Stimulated activated CD8-positive, alpha-beta memory T cell treated with anti-CD3 and anti-CD28 coated beads, Interleukin-15, amount 100 ng/mL, for 24 hours (primary cell): ENCODE data around the gene RYR2.
"Not testable (repeated sequence)": the region's sequence is repeated elsewhere in the genome, so short reads cannot be mapped to it uniquely, and the experiment has no call there.

ENCODE experiments used
- DNase-seq: peaks from one replicate; pipeline ENCODE4 v3.0.0-alpha.2; 2020; ENCODE audit warnings: low read depth

The RYR2 gene

DNA sequence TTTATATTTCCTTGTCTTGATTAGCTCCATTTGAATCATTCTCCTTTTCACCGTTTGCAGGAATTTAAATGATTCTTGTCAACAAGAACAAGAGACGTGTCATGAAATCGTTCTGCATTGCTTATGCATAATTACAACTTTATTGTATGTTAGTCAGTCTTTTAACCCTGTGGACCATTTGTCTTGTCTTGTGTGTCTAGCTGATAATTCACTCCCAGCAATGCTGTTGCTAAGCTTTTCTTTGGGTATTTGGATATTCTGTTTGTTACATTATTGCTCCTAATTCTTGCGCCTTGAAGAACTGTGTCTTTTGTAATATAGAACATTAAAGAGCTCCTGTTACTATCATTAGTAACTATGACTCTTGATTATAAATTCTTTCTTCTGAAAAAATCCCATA is 311.9 kb downstream of the RYR2 start:
- DNase-seq: no peak

DNA sequence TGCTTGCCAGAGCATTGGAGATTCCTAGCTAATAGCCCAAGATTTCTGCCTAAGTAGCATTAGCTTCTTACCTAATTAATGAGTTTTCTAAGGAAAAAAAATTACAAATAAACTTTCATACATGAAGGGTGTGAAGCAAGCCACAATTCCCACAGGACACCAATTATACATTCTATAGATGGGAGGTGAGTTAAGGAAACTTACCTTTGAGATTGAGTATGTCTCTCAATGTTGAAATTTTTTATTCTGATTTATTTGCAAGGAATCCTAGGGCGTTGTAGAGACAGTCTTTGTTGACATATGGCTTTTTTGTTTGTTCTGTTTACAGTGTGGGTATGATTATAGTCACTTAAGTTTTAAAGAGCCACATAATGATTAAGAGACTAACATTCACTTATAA is 313.0 kb downstream of the RYR2 start:
- DNase-seq: no peak

DNA sequence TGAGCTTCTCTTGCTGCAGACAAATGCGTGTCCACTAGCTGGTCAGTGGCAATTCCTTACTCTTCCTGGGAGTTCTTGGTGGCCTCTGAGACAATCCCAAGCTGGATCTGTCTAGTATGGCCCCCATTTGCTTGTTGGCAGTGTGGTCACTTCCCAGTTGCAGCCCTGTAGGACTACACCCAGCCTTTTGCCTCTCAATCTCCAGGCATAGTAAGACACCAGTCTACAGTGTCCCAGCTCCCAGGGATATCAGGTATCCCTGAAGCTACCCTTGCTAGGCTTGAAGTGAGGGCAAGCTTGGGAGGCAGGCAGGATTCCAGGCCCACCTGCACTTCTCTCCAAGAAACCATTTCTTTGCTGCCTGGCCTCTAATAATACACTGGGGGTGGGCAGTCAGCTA is 316.6 kb downstream of the RYR2 start:
- DNase-seq: no peak

DNA sequence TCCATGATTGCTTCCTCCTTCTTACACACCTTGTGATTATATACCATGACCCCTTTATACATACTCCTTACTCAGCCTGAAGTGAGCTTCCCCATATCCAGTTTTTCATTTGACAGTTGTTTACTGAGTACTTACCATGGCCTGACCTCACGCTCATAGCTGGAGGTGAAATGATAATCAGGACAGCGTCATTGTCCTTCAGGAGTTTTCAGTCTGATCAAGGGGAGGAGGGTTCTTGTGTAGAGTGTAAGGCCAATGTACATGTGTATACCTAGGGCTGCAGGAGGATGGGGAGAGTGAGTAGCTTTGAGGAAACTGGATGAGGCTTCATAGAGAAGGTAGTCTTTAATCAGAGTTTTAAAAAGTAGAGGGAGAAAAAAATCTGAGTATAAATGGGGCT is 325.8 kb downstream of the RYR2 start:
- no peak for DNase-seq

DNA sequence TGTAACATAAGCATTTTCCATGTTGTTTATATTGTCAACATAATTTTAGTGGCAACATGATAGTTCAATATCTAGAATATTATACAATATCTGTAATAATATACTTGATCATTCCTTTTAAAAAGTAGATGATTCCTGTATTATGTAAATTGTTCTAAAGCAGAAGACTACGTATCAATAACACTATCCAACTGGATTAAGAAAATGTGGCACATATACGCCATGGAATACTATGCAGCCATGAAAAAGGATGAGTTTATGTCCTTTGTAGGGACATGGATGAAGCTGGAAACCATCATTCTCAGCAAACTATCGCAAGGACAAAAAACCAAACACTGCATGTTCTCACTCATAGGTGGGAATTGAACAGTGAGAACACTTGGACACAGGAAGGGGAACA is 329.5 kb downstream of the RYR2 start:
- not testable (repeated sequence) for DNase-seq

DNA sequence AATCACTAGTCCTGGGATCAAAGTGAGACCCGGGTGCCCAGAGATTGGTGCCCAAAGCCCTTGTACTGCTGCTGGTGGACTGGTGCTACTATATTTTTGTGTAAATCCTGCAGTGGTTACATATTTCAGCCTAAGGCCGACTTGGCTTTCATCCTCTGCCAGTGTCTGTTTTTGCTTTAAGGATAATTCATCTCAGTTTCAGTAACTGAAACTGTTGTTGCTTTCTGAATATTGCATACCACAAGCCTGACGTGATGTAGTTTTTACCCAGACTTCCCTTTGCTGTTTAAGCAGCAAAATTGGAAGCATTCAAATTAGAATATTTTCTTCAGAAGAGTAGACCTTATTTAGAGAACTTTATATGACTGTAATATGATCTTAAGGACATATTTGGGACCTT is 341.8 kb downstream of the RYR2 start:
- no peak for DNase-seq

DNA sequence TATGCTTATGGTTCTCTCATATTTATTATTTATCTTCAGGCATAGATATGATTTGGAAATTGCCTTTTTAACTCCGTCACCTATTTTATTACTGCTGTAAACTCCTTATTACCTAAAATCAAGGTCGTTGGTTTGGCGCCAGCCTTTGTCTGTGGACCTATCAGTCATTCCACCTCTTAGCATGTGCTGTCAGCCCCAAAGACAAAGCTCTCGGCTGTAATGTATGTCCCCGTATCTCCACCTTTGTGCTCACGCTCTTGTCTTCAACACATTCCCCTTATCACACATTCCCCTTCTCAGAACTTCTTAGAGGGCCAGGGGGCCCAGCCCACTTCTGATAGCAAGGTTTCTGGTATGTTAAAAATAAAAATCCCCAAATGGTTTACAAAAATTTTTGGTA is 342.2 kb downstream of the RYR2 start:
- no peak for DNase-seq

DNA sequence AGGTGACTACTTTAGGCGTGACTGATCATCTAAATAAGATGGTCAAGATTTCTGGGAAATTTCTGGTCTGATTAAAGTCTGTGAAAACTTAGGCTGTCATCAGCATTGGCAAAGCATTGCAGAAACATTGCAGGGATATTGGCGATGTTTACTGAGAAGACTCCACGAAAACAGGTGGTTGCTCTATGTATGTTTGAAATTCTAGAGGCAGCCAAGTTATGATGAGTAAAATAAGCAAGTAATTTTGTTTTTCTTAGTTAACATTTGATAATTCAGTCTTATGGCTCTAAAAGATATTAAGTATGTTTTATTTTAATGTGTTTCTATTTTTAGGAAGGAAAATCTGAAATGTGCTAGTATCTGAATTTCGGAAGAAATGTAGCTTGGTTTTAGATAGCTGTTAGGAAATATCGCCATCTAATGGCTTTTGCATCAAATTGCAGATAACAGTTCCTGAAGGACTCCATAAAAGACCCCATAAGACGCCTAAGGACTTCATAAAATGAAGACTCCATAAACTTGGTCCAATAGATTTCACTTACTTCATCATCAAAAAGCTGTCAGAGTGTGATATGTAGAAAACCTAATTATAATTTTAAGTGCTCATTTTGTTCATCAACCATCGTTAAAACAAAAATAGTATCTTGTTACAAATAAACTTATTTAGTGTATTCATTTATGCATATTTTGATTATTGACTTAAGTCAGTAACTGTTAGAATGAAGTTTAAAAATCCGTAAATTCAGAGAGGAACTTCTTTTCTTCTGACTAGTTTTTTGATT is 344.6 kb downstream of the RYR2 start:
- no peak for DNase-seq

DNA sequence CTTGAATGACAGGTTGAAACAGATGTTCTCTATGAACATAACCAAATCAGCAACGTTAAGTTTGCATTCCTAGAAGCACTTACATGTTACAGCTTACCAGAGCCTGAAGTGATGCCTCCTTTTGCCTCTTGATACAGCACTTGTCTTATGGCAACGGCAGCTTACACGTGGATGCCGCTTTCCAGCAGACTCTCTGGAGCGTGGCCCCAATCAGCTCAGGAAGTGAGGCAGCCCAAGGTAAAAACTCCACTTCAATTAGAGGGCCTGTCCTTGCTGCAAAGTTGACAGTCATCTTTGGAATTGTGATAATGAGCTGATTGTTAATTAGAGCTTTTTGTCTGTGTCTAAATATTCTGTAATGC is 345.1 kb downstream of the RYR2 start:
- DNase-seq: no peak

DNA sequence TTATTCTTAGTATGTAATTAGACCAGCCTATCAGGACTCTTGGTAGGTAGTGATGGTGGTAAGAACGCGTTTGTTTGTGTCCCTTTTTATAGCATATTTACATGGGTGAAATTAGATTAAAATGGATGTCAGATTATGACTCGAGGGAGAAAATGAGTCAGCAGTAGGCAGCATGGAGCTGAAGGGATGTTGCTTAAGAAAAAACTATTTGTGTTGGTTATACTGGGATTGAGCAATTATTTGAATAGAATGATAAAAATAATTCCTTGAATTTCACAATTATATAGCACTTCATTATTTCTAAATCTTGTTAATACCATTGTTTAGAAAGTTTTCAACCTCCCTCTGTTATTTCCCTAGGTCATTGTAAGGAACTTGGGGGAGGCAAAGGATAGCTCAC is 348.8 kb downstream of the RYR2 start:
- no peak for DNase-seq

DNA sequence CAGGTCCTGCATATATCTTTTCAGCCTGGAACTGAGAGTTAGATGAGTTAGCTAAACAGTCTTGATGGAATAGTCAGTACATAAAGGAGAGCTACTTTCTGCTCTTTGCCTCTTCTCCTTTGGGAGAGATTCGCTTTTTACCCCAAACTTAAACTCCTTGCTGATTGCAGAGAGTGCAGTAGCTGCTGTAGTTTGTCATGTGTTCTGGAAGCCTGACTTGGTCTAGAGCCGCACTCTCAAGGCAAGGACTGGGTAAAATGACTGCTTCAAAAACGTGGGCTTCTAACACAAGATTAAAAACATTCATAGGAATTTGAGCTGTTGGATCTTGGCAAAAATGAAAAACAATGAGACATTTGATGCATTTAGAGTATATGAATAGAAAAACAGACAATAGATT is 351.6 kb downstream of the RYR2 start:
- no peak for DNase-seq

DNA sequence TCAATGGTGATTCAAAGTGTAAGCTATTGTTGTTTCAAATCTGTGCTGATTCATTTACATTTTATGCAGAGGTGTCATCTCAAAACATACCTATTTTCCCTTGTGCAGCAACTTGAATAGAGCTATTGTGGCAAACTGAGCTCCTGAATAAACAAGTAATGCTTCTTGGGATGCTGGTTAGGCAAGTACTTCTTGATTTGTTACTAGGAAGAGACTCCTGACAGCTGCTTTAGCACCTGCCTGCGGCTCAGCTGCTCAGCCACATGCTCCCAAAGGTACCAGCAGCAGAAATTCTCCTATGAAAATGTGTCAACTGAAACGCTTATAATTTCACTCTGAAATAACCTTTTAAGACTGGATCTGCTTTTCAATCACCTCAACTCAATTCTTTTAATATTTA is 352.3 kb downstream of the RYR2 start:
- no peak for DNase-seq

DNA sequence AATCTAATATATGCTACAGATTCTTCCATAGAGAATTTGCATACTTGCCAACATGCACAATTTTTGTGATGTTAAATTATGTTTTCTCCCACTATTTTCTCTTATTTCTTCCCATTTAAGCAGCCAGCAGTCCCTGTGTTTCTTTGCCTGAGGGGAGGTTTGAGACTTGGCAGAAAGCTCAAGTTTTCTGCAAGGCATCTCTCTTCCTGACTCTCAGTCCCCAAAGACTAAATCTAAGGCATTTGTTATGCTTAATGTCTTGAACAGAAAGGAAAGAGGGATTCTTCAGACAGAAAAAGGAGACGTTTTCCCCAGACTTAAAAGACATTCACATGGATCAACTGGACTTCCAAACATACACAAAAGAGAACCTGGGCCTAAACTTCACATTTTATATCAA is 354.4 kb downstream of the RYR2 start:
- DNase-seq: no peak

DNA sequence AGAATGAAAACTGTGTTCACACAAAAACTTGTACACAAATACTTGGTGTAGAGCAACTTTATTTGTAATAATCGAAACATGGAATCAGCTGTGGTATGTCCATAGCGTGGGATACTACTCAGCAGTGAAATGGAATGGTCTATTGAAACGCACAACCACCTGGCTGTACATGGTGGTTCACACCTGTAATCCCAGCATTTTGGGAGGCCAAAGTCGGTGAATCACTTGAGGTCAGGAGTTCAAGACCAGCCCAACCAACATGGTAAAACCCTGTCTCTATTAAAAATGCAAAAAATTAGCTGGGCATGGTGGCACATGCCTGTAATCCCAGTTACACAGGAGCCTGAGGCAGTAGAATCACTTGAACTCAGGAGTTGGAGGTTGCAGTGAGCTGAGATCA is 356.8 kb downstream of the RYR2 start:
- no peak for DNase-seq

DNA sequence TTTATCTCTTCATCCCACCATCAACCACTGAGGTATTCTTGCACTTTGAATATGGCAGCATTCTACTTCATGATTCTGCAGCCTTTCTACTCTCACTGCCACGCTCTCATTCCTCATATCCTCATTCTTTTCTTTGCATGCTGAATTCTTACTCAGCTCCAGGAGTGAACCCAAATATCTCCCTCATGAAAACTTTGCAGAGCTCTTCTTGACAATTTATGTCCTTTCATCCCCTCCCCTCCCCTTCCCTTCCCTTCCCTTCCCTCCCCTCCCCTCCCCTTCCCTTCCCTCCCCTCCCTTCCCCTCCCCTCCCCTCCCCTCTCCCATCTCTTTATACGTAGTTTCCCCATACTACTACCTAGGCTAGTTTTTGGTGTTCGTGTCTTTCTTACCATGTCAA is 363.9 kb downstream of the RYR2 start:
- no peak for DNase-seq

DNA sequence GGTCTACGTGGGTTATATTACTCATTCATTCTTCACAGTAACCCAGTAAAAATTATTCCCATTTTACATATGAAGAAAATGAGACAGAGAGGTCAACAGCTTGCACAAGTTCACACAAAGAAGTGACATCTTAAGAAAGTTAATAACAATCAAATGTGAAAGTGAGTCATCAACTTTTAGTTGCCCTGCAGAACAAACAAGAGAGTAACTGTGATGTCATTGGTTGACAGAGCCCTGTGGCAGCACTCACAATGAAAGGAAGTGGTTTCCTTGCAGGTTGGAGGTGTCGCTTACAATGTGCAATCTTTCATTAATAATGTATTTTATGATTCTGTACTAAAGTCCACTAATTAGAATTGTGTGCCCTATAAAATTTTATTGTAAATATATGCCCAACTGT is 369.6 kb downstream of the RYR2 start:
- no peak for DNase-seq

DNA sequence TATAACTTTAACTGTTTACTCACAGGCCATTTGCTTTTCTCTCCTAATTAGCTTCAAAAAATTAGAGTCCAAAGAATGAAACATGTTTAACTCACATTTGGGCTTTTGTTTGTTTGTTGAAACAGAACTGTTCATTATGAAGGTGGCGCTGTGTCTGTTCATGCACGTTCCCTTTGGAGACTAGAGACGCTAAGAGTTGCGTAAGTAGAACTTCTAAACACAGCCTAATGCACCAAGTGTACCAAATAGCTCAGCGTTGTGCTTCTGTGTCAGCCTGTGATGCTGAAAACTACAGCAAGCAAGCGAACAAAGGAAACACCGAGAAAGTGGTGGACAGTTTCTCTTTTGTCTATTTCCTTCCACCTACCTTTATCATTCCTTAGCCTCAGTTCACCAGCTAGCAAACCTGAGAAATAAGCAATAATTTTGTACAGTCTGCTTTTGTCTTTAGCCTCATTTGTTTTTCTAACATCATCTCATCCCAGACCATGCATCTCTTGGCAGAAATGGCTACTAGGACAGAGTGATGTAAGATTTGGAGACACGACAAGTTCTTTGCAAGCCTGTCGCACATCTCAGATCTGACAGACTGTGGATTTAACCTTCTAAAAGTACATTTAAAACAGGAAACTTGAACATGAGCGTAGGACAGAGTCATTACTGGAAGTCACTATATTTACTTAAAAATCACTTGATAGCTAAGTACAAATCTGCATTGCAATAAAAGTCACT is 375.1 kb downstream of the RYR2 start:
- no peak for DNase-seq

DNA sequence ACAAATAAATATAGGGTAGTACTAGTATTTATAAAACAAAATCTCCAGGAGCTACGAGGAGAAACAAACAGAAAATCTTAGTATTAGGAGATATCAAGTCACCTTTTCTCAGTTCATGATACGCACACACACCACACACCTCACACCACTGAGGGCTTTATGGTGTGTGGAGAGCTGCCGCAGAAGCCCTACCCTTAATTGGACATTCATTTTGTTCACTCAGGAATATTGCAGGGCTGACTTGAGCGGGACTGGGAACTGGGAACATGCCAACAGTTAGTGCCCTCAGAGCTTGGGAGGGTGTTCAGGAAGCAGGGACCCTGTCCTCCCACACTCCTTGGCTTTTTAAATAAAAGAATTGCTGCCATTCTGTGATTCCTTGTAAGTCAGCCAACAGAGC is 386.8 kb downstream of the RYR2 start:
- DNase-seq: no peak

DNA sequence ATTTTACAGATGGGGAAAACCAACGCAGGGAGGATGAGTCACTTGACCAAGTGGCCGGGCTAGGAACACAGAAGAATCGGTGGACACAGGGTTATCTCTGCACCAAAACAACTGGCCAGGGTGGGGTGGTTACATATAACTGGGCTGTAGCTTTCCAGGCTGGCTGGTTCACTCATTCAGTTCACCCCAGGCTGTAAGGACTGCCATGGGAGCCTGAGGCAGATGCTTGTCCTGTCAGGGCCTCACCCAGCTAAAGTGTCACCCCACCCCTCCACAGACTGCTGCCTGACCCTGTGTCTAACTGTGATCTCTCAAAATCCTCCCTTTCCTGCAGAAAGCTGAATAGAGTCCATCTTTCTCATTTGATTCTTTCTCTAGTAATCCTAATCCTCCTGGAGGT is 387.3 kb downstream of the RYR2 start:
- DNase-seq: no peak

DNA sequence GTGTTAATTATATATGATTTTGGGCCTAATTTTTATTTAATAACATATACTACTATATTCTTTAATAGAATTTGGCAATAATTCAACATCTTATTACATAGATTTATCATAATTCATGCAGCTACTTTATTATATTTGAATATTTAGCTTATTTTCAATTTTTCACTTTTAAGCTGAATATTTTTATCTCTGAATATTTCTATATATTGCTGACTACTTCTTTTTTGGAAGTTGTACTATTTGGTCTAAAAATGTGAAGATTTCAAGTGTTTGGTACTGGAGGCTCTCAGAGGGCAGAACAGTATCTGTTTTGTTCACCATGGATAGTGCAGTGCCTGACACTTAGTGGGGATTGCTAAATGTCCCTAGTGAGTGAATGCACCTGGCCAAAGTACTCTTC is 389.5 kb downstream of the RYR2 start:
- no peak for DNase-seq

DNA sequence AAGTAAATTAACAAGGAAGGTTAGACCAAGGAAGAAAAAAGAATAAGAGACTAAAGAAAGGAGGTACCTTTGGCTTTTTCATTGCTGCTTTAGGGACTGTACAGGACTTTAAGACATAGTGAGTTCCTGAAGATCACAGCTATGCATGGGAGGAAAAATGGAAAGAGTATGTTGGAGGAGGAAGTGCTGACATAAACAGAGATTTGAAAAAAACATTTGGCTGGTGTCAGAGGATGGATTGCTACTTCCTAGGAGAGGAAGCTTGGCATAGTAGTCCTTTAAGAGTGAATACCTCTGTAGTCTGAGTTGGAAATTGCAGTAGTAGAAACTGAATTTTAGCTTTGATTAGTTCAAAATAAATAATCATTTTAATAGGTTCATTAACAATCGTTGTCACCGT is 398.4 kb downstream of the RYR2 start:
- no peak for DNase-seq

DNA sequence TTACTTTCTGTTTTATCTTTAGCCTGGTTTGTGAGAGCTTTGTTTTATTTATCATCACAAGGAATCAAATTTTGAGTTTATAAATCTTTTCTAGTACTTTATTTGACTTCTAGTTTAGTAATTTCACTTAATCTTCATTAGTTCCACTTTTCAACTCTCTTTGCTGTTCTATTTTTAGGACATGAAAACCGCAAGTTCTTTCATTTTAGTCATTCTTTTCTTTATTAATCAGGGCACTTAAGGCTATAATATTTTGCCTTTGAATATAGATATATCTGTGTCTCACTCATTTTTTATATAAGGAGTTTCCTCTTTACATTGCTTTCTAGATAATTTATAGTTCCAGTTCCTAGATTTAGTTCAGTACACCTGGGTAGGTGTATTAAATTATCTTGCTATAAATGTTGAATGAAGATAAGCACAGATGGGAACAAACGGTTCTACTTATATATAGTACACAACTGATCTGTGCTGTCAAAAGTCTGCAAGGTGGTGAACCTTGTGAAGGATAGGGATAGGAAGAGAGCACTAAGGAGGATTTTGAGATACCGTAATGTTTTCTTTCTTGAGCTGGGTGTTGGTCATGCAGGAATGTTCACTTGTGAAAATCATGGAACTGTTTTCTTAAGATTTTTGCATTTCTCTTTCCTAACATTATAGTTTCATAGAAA is 402.3 kb downstream of the RYR2 start:
- DNase-seq: no peak

DNA sequence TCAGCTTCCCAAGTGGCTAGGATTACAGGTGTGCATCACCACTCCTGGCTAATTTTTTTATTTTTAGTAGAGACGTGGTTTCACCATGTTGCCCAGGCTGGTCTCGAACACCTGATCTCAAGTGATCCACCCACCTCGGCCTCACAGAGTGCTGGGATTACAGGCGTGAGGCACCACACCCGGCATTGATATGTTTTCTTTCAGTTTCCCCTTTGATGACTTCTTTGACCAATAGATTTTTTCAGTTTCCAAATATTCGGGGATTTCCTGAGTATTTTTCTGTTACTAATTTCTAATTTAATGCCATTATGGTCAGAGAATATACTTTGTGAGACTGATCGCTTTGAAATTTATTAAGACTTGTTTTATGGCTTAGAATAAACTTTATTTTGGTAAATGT is 406.1 kb downstream of the RYR2 start:
- DNase-seq: no peak

DNA sequence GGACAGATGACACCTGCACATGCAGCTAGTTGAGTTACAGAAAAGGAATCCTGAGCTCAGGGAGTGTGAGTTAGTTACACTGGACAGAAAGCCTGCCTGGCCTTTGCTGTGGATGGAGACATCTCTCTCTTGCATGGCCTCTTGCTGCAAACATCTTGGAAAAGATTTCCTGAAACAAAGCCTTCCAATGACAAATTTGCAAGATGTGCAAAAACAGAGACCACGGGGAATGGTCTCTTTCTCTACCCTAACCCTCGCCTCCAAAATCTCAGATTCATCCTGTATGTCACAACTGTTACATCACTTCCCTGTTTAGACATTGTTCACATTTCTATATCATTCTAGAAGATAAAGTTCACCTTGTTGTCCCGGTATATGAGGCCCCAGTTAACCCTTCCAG is 415.6 kb downstream of the RYR2 start:
- no peak for DNase-seq
